GM23338 (cell line): ENCODE data around the gene DMGDH. TPM values are rescaled to one million over a fixed set of nuclear protein-coding genes. Genes with fewer than 3 reads are reported as not detected.
A peak's percentile ranks its signal among the peaks of the same experiment; 100 is the strongest.
"Not testable (repeated sequence)": the region's sequence is repeated elsewhere in the genome, so short reads cannot be mapped to it uniquely, and the experiment has no call there.

Experiments
- ATAC-seq: fragments of 200-7000 bp; cut with Tn5 transposase; 3 replicates; pipeline ENCODE4 v1.9.1; 2020
- DNase-seq: peaks from one replicate; pipeline ENCODE4 v3.0.0-alpha.2; 2015; ENCODE audit warnings: low spot score
- H2AFZ ChIP-seq: fragments of 200-600 bp; sonication (generic); 2 replicates; pipeline ENCODE4 v1.8.0; 2016; ENCODE audit warnings: antibody characterized with exemption, mild to moderate bottlenecking, moderate library complexity
- H3F3A ChIP-seq: fragments of 200-600 bp; sonication (generic); replicated peaks from 2 replicates; pipeline ENCODE4 v1.8.0; 2017; ENCODE audit warnings: antibody characterized with exemption, mixed run types, low read depth
- H3K27ac ChIP-seq: fragments of 200-600 bp; sonication (generic); 2 replicates; pipeline ENCODE4 v1.6.1; 2016; ENCODE audit warnings: low read depth
- H3K27me3 ChIP-seq: fragments of 200-600 bp; sonication (generic); 2 replicates; pipeline ENCODE4 v1.8.0; 2016; ENCODE audit warnings: mild to moderate bottlenecking, mixed run types, moderate library complexity; ENCODE audit not compliant: insufficient read depth
- H3K36me3 ChIP-seq: fragments of 200-600 bp; sonication (generic); 2 replicates; pipeline ENCODE4 v1.8.0; 2016; ENCODE audit warnings: mild to moderate bottlenecking; ENCODE audit not compliant: insufficient read depth
- H3K4me1 ChIP-seq: fragments of 200-600 bp; sonication (generic); 2 replicates; pipeline ENCODE4 v1.8.0; 2016; ENCODE audit warnings: mild to moderate bottlenecking, moderate library complexity; ENCODE audit not compliant: insufficient read depth
- H3K4me2 ChIP-seq: fragments of 200-600 bp; sonication (generic); 2 replicates; pipeline ENCODE4 v1.7.1; 2017; ENCODE audit warnings: mixed run types
- H3K4me3 ChIP-seq: fragments of 200-600 bp; sonication (generic); 2 replicates; pipeline ENCODE4 v1.6.1; 2016; ENCODE audit warnings: mixed run types
- H3K79me2 ChIP-seq: fragments of 200-600 bp; sonication (generic); replicated peaks from 2 replicates; pipeline ENCODE4 v1.8.0; 2017; ENCODE audit warnings: mild to moderate bottlenecking; ENCODE audit not compliant: insufficient read depth
- H3K9me2 ChIP-seq: fragments of 200-600 bp; sonication (generic); 2 replicates; pipeline ENCODE4 v1.8.0; 2017; ENCODE audit not compliant: insufficient read depth
- H4K20me1 ChIP-seq: fragments of 200-600 bp; sonication (generic); replicated peaks from 2 replicates; pipeline ENCODE4 v1.8.0; 2017; ENCODE audit warnings: mild to moderate bottlenecking; ENCODE audit not compliant: insufficient read depth
- H3K27ac Mint-ChIP-seq: 2 replicates; pipeline ENCODE4 v1.8.0; 2020; ENCODE audit warnings: inconsistent platforms, mild to moderate bottlenecking, moderate library complexity, mixed read lengths
- H3K27me3 Mint-ChIP-seq: 3 replicates; pipeline ENCODE4 v1.8.0; 2022; ENCODE audit warnings: low read depth, mild to moderate bottlenecking, moderate library complexity, mixed read lengths, inconsistent platforms; ENCODE audit not compliant: insufficient read depth, poor library complexity
- H3K36me3 Mint-ChIP-seq: 3 replicates; pipeline ENCODE4 v1.8.0; 2021; ENCODE audit warnings: low read depth, mild to moderate bottlenecking, inconsistent platforms, moderate library complexity, mixed read lengths
- H3K4me1 Mint-ChIP-seq: 3 replicates; pipeline ENCODE4 v1.8.0; 2020; ENCODE audit warnings: mild to moderate bottlenecking, inconsistent platforms, mixed read lengths
- H3K4me3 Mint-ChIP-seq: 3 replicates; pipeline ENCODE4 v1.8.0; 2021; ENCODE audit warnings: moderate library complexity, mild to moderate bottlenecking, inconsistent platforms, mixed read lengths
- H3K9me3 Mint-ChIP-seq: 3 replicates; pipeline ENCODE4 v1.8.0; 2020; ENCODE audit warnings: moderate library complexity, mild to moderate bottlenecking, inconsistent platforms, mixed read lengths
- CREB1 ChIP-seq: fragments of 250-450 bp; sonication (Bioruptor Pico); IDR thresholded peaks from 2 replicates; pipeline ENCODE4 v1.5.0; 2020; ENCODE audit warnings: low read depth, mild to moderate bottlenecking, moderate library complexity
- CTCF ChIP-seq, 2 experiments: fragments of 200-600 bp in 1 of 2; sonication (generic) in 1 of 2; conservative IDR thresholded peaks; 2 replicates each; pipeline versions ENCODE4 v1.5.1 to v1.6.1; 2016 to 2017; ENCODE audit warnings: antibody characterized with exemption in 2 of 2, low read depth in 2 of 2, mild to moderate bottlenecking in 2 of 2, moderate library complexity in 1 of 2
- ETS1 ChIP-seq: IDR thresholded peaks from 2 replicates; pipeline ENCODE4 v1.6.1; 2016; ENCODE audit warnings: antibody characterized with exemption
- EZH2 ChIP-seq: fragments of 200-600 bp; sonication (generic); IDR thresholded peaks from one replicate; pipeline ENCODE4 v1.8.0; 2017; ENCODE audit warnings: antibody characterized with exemption, mild to moderate bottlenecking, low read depth; ENCODE audit not compliant: unreplicated experiment
- EZH2phosphoT487 ChIP-seq: fragments of 200-600 bp; sonication (generic); IDR thresholded peaks from one replicate; pipeline ENCODE4 v1.8.1; 2018; ENCODE audit warnings: antibody characterized with exemption; ENCODE audit not compliant: unreplicated experiment
- JUNB ChIP-seq: IDR thresholded peaks from one replicate; pipeline ENCODE4 v1.6.1; 2016; ENCODE audit warnings: antibody characterized with exemption; ENCODE audit not compliant: unreplicated experiment
- NANOG ChIP-seq: IDR thresholded peaks from 2 replicates; pipeline ENCODE4 v1.6.1; 2016; ENCODE audit warnings: antibody characterized with exemption, borderline replicate concordance
- POLR2AphosphoS5 ChIP-seq: IDR thresholded peaks from 2 replicates; pipeline ENCODE4 v1.6.1; 2016; ENCODE audit warnings: antibody characterized with exemption, low read depth
- REST ChIP-seq: IDR thresholded peaks from one replicate; pipeline ENCODE4 v1.6.1; 2018; ENCODE audit warnings: antibody characterized with exemption; ENCODE audit not compliant: unreplicated experiment
- STAT1 ChIP-seq: IDR thresholded peaks from one replicate; pipeline ENCODE4 v1.6.1; 2016; ENCODE audit warnings: antibody characterized with exemption; ENCODE audit not compliant: unreplicated experiment
- ZNF114 ChIP-seq: fragments of 250-450 bp; sonication (Bioruptor Pico); IDR thresholded peaks from 2 replicates; pipeline ENCODE4 v1.5.0; 2020; ENCODE audit warnings: mild to moderate bottlenecking, moderate library complexity
- ZNF331 ChIP-seq: fragments of 250-450 bp; sonication (Bioruptor Pico); IDR thresholded peaks from 2 replicates; pipeline ENCODE4 v1.5.0; 2020; ENCODE audit warnings: low read depth, mild to moderate bottlenecking, moderate library complexity
- polyA plus RNA-seq: library from polyadenylated mRNA; unstranded; fragments of >200 nt; fragmentation: Nextera tagmentation; extraction: Ambion mirVana; gene quantifications from 2 replicates; pipeline ENCODE4 v1.2.1, GENCODE V29; 2016
- total RNA-seq: library from RNA; depleted of rRNA; stranded (reverse); fragments of >200 nt; shearing (Covaris generic); gene quantifications from 2 replicates; pipeline ENCODE4 v1.2.3, GENCODE V29; 2014

Gene DMGDH
- total and polyA plus RNA-seq, 2 experiments from 2014 or later = 0.52 to 0.63 TPM

- Histone ChIP-seq H3K4me1 (peaks cover 23% of the 10 kb centered on the region), H3K4me3 (peak overlapping the region; percentile 69), H3K79me2 (peaks cover 12% of the 10 kb centered on the region), H3K4me2 (peak overlapping the region; percentile 86), H2AFZ (peak overlapping the region; percentile 61; the same call in 1 of the 2 replicates)
- H3K4me1 Mint-ChIP-seq = peaks cover 21% of the 10 kb centered on the region
- H3K27ac ChIP-seq, ATAC-seq, H3K27ac Mint-ChIP-seq, H3F3A ChIP-seq, H4K20me1 ChIP-seq, DNase-seq, H3K36me3 Mint-ChIP-seq, H3K9me3 Mint-ChIP-seq, H3K27me3 Mint-ChIP-seq, H3K9me2 ChIP-seq, H3K36me3 ChIP-seq, H3K27me3 ChIP-seq: not testable (repeated sequence)
- H3K4me3 Mint-ChIP-seq = peak overlapping the region; percentile 80
Measured at GRCh38 chr5:78983194-78983593, 86.3 kb downstream of the DMGDH start.

GRCh38 chr5:78979909-78980308 lies 89.6 kb downstream of the DMGDH start:
- H3F3A ChIP-seq = 0 out of 2 replicates have a peak, but pooled peaks cover 2% of the 10 kb centered on the region
- no peaks in the 10 kb centered on the region for H3K36me3 ChIP-seq
- Mint-ChIP-seq H3K36me3 (no peaks in the 10 kb centered on the region), H3K4me1 (peaks cover 17% of the 10 kb centered on the region), H3K27ac (no peak overlapping the region), H3K4me3 (no peak overlapping the region), H3K9me3 (no peaks in the 10 kb centered on the region; the same call in 2 of the 3 replicates), H3K27me3 (peaks cover 2% of the 10 kb centered on the region)
- TF ChIP-seq CTCF (conservative IDR thresholded peaks at IDR 0.05; ENCODE audit: low read depth in 2 of 2) (no peak), CREB1 (CRISPR knock-in tag) (no peak), NANOG (no peak), EZH2 (no peak), ZNF331 (no peak), REST (no peak), POLR2AphosphoS5 (no peak), JUNB (no peak), ETS1 (no peak), STAT1 (no peak), EZH2phosphoT487 (no peak), ZNF114 (CRISPR knock-in tag) (no peak)
- DNase-seq (no peak), ATAC-seq (no peak)
- no peaks in the 10 kb centered on the region for H4K20me1 ChIP-seq
- H3K79me2 ChIP-seq = peaks cover 25% of the 10 kb centered on the region
- no peak overlapping the region for H3K27ac ChIP-seq
- H3K27me3 ChIP-seq = no peaks in the 10 kb centered on the region
- no peak overlapping the region for H3K4me2 ChIP-seq
- no peak overlapping the region for H3K4me3 ChIP-seq
- no peak overlapping the region for H2AFZ ChIP-seq
- H3K9me2 ChIP-seq = no peaks in the 10 kb centered on the region
- H3K4me1 ChIP-seq = peaks cover 12% of the 10 kb centered on the region
